Hematopoietic multipotent progenitor cell treated with erythropoietin and hydrocortisone succinate and interleukin-3 and kit ligand, for 6 days (in vitro differentiated cells): ENCODE measurements around the gene BANP.
"Not testable (repeated sequence)": the region's sequence is repeated elsewhere in the genome, so short reads cannot be mapped to it uniquely, and the experiment has no call there.

ENCODE experiments used
- DNase-seq: peaks from one replicate; pipeline ENCODE4 v3.0.0-alpha.2; 2015

BANP gene

GRCh38 chr16:87926246-87927194, 24.7 kb upstream of the BANP start:
- no peak for DNase-seq

DNA sequence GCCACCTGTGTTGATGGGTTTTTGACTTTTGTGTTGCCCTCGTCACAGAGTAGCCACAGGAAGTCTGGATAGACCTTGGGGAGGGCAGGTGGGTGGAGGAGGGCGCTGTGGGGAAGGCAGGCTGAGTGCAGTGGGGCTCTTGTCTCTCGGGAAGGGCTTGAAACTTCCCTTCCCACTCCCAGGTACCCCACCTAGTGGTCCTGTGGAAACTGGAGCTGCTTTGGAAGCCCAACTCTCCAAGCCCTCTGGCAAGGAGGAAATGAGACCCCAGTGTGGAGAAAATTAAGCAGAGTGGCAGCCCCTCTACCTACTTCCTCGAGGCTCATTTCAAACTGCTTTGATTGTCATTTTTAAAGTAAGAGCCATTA, 24.1 kb upstream of the BANP start:
- no peak for DNase-seq

DNA sequence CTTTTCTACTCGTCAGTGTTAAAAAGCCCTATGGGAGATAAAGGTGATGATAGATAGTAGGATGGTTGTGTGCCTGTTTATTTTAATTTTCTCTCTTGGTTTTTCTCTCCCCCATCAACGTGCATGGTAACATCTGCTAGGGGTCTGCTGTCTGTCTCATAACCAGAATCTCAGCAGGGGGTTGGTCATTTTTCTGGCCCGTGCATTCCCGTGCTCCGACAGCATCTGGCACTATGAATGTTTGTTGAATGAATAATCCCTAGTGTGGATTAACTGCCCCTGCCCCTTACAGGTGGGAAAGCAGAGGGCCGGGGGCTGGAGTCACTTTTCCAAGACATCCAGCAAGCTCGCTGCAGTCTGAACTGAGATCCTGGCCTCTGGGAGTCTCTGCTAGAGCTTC, 21.2 kb upstream of the BANP start:
- no peak for DNase-seq

DNA sequence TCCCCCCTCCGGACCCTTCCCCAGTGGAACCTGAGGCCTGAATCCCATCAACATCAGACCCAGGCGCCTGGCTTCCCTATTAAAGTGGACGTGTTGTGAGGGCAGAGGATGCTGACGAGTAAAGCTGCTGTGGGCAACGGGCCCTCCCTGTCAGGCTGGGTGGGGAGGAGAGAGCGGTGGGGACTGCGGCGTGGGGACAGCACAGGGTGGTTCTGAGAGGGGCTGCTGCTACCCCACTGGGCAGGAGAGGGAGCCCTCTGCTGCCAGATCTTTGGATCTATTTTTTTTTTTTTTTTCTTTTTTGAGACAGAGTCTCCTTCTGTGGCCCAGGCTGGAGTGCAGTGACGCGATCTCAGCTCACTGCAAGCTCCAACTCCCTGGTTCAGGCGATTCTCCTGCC, 20.8 kb upstream of the BANP start:
- no peak for DNase-seq

GRCh38 chr16:87931504-87931903, 19.7 kb upstream of the BANP start:
- DNase-seq: no peak

DNA sequence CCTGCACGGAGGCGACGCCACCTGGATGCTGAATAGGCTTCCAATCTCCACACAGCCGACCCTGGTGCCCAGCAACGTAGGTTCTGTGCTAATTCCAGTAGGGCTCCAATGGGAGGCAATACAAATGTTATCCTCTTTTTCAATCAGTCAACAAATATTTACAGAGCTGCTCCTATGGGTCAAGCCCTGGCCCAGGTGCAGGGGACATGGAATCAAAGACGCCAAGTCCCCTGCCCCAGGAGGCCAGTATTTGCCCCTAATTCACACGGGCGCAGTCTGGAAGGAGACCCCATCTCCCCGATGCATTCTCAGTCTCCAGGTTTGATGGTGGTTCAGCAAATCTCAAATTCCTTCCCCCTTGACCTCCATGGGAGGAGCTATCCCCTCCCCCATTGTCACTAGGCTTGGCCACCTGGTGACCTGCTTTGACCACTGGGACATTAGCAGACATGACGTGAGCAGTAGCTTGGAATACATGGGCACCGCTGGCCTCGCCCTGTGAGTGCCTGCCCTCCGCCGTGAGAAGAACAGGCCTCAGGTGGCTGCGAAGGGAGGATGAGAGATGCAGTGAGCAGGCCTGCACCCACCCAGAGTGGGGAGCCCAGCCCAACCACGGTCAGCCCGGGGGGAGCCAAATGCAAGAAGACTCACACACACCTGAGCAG, 18.6 kb upstream of the BANP start:
- DNase-seq: not testable (repeated sequence)

- DNase-seq: no peak
Measured at GRCh38 chr16:87933140-87933495, 18.1 kb upstream of the BANP start.

- not testable (repeated sequence) for DNase-seq
Measured at GRCh38 chr16:87934752-87935425, 16.3 kb upstream of the BANP start.

GRCh38 chr16:87936016-87936374, 15.2 kb upstream of the BANP start:
- not testable (repeated sequence) for DNase-seq

- no peak for DNase-seq
Measured at GRCh38 chr16:87936375-87937230, 14.6 kb upstream of the BANP start, which contains the start of gene CA5A. Gene CA5A (minus strand): TSS chr16:87936529. CDS start chr16:87936450, 79 bp downstream.

- not testable (repeated sequence) for DNase-seq
Measured at GRCh38 chr16:87937231-87937542, 14.0 kb upstream of the BANP start.

DNA sequence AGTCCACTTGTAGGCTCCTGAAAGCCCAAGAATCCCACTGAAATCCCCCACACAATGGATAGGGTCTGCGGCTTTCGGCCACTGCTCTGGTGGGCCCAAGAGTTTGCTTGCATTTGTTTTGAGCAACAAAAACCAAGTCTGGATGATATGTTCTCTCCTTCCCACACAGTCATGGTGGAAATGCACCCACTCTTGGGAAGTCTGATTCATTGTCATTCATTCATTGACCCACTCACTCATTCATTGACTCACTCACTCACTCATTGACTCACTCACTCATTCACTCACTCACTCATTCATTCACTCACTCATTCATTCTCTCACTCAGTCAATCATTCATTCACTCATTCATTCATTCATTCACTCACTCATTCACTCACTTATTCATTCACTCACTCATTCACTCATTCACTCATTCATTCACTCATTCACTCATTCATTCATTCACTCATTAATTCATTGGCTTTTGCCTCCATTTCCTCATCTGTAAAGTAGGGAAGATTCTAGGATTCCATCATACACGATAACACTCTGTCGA, 12.8 kb upstream of the BANP start:
- DNase-seq: no peak

- no peak for DNase-seq
Measured at GRCh38 chr16:87939562-87940423, 11.4 kb upstream of the BANP start.

GRCh38 chr16:87942680-87943079, 8.6 kb upstream of the BANP start:
- no peak for DNase-seq

GRCh38 chr16:87945351-87946042, 5.7 kb upstream of the BANP start:
- peak; percentile 52 for DNase-seq

DNA sequence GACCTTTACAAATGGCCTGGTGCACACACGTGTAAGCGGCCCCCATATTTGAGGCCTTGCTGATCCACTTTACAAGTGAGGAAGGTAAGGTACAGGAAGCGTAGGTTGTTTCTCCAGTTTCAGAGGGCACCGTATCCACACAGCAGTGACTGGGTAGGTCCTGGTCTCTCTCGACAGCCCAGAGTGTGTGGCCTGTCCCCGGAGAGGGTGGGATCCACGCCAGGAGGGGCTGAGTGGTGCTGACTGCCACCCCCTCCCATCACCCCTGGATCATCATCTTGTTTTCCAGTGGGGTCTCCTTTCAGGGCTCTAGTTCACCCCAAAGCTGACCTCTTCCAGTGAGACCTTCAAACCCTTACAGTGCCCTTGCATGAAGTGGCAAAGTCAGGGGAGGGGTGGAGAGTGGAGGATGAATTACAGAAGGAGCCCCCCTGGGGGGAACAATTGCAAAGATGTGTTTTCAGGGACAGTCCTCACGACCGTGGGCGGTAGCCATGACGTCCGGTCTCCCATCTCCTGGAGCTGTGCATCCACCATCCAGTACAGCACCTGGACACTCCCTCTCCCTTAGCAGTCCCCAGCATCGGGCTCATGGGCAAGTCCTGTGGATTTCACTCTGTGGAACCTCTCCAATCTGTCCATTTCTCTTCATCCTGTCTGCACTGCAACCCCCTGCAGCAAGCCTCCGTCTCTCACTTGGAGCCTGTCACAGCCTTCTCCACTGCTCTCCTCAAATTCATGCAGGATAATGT, 4.5 kb upstream of the BANP start:
- no peak for DNase-seq

- DNase-seq: no peak
Measured at GRCh38 chr16:87947356-87948118, 3.7 kb upstream of the BANP start.

- DNase-seq: peak; percentile 45
Measured at GRCh38 chr16:87948119-87948545, 3.1 kb upstream of the BANP start.

GRCh38 chr16:87948735-87949070, 2.5 kb upstream of the BANP start:
- DNase-seq: no peak
